Liver (tissue), 3 donors: ENCODE data around the gene ITPRIPL2.

Source experiments
- EGR1 ChIP-seq, 2 donors: IDR thresholded peaks; 2 replicates each; pipeline ENCODE4 v1.6.1; 2016 to 2018; ENCODE audit warnings: antibody characterized with exemption in 2 of 2, low read depth in 2 of 2
- FOXA2 ChIP-seq: IDR thresholded peaks from 2 replicates; pipeline ENCODE4 v1.6.1; 2016; ENCODE audit warnings: antibody characterized with exemption
- GABPA ChIP-seq, 2 donors: IDR thresholded peaks in 1 of 2; conservative IDR thresholded peaks in 1 of 2; 2 replicates each; pipeline ENCODE4 v1.6.1; 2016; ENCODE audit warnings: antibody characterized with exemption in 2 of 2, mild to moderate bottlenecking in 1 of 2, moderate library complexity in 1 of 2
- HNF4G ChIP-seq: IDR thresholded peaks from 2 replicates; pipeline ENCODE4 v1.6.1; 2016; ENCODE audit warnings: antibody characterized with exemption
- JUND ChIP-seq, 2 donors: IDR thresholded peaks; 2 replicates each; pipeline ENCODE4 v1.6.1; 2016; ENCODE audit warnings: antibody characterized with exemption in 2 of 2
- RAD21 ChIP-seq, 2 donors: IDR thresholded peaks; 2 replicates each; pipeline ENCODE4 v1.6.1; 2016; ENCODE audit warnings: antibody characterized with exemption in 2 of 2, mild to moderate bottlenecking in 2 of 2
- RXRA ChIP-seq, 2 donors: IDR thresholded peaks; 2 replicates each; pipeline ENCODE4 v1.6.1; 2017 to 2018; ENCODE audit warnings: antibody characterized with exemption in 2 of 2, mild to moderate bottlenecking in 1 of 2
- SP1 ChIP-seq: IDR thresholded peaks from 2 replicates; pipeline ENCODE4 v1.6.1; 2018; ENCODE audit warnings: antibody characterized with exemption, mild to moderate bottlenecking
- TAF1 ChIP-seq: conservative IDR thresholded peaks from 2 replicates; pipeline ENCODE4 v1.6.1; 2016; ENCODE audit warnings: antibody characterized with exemption, mild to moderate bottlenecking
- YY1 ChIP-seq: IDR thresholded peaks from 2 replicates; pipeline ENCODE4 v1.6.1; 2016; ENCODE audit warnings: antibody characterized with exemption, mild to moderate bottlenecking
- TF ChIP-seq, protein P1 (sequence below): fragments of 150-350 bp; IDR thresholded peaks from 2 replicates; pipeline ENCODE4 v1.5.1; 2017; ENCODE audit warnings: improper control_type of control experiment, low read depth, low read length; ENCODE audit not compliant: missing input control
- TF ChIP-seq, protein P2 (sequence below): IDR thresholded peaks from 2 replicates; pipeline ENCODE4 v1.6.1; 2016; ENCODE audit warnings: antibody characterized with exemption
- TF ChIP-seq, protein P3 (sequence below): IDR thresholded peaks from 2 replicates; pipeline ENCODE4 v1.6.1; 2016; ENCODE audit warnings: antibody characterized with exemption
- TF ChIP-seq, protein P4 (sequence below): IDR thresholded peaks from 2 replicates; pipeline ENCODE4 v1.6.1; 2016; ENCODE audit warnings: antibody characterized with exemption
- donor health status: healthy.
- donor health status: healthy.

DNA sequence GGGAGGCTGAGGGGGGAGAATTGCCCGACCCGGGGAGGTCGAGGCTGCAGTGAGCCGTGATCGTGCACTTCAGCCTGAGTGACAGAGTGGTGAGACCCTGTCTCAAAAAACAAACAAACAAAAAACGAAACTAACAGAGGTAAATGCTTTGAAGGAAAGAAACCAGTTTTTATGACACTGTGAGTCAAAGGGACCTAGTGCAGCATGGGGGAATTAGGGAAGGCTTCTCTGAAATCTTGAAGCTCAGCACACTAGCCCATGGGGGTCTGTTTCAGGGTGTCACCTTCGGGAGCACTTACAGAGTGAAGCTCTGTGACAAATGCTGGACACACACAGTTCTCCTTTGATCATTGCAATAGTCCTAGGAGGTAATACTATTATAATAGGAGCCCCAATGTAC lies 16.6 kb downstream of the ITPRIPL2 start:
- no peak for TF ChIP-seq YY1
- TF ChIP-seq SP1: no peak
- TF ChIP-seq, protein P1, sequence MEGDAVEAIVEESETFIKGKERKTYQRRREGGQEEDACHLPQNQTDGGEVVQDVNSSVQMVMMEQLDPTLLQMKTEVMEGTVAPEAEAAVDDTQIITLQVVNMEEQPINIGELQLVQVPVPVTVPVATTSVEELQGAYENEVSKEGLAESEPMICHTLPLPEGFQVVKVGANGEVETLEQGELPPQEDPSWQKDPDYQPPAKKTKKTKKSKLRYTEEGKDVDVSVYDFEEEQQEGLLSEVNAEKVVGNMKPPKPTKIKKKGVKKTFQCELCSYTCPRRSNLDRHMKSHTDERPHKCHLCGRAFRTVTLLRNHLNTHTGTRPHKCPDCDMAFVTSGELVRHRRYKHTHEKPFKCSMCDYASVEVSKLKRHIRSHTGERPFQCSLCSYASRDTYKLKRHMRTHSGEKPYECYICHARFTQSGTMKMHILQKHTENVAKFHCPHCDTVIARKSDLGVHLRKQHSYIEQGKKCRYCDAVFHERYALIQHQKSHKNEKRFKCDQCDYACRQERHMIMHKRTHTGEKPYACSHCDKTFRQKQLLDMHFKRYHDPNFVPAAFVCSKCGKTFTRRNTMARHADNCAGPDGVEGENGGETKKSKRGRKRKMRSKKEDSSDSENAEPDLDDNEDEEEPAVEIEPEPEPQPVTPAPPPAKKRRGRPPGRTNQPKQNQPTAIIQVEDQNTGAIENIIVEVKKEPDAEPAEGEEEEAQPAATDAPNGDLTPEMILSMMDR: no peak
- TF ChIP-seq HNF4G: no peak
- TF ChIP-seq FOXA2: no peak
- no peak for TF ChIP-seq RAD21 (IDR thresholded peaks at IDR 0.05)
- TF ChIP-seq TAF1: no peak
- TF ChIP-seq, protein P2, sequence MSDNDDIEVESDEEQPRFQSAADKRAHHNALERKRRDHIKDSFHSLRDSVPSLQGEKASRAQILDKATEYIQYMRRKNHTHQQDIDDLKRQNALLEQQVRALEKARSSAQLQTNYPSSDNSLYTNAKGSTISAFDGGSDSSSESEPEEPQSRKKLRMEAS: no peak
- TF ChIP-seq, protein P3, sequence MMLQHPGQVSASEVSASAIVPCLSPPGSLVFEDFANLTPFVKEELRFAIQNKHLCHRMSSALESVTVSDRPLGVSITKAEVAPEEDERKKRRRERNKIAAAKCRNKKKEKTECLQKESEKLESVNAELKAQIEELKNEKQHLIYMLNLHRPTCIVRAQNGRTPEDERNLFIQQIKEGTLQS: no peak
- no peak for TF ChIP-seq GABPA (IDR thresholded peaks at IDR 0.05 in 1 of 2, conservative IDR thresholded peaks at IDR 0.05 in 1 of 2)
- TF ChIP-seq EGR1 (IDR thresholded peaks at IDR 0.05; ENCODE audit: low read depth in 2 of 2): no peak
- TF ChIP-seq, protein P4, sequence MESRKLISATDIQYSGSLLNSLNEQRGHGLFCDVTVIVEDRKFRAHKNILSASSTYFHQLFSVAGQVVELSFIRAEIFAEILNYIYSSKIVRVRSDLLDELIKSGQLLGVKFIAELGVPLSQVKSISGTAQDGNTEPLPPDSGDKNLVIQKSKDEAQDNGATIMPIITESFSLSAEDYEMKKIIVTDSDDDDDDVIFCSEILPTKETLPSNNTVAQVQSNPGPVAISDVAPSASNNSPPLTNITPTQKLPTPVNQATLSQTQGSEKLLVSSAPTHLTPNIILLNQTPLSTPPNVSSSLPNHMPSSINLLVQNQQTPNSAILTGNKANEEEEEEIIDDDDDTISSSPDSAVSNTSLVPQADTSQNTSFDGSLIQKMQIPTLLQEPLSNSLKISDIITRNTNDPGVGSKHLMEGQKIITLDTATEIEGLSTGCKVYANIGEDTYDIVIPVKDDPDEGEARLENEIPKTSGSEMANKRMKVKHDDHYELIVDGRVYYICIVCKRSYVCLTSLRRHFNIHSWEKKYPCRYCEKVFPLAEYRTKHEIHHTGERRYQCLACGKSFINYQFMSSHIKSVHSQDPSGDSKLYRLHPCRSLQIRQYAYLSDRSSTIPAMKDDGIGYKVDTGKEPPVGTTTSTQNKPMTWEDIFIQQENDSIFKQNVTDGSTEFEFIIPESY: no peak
- TF ChIP-seq RXRA (IDR thresholded peaks at IDR 0.05): no peak
- TF ChIP-seq JUND (IDR thresholded peaks at IDR 0.05): no peak
